ENCODE measurements around the gene PIEZO1. TPM values are rescaled to one million over a fixed set of nuclear protein-coding genes. Genes with fewer than 3 reads are reported as not detected.
A peak's percentile ranks its signal among the peaks of the same experiment; 100 is the strongest.

The PIEZO1 gene
- total and polyA plus RNA-seq, 2 donors (not counting 3 experiments of a cell fraction or from before 2014, with no cell fraction given): 298 to 322 TPM

DNA sequence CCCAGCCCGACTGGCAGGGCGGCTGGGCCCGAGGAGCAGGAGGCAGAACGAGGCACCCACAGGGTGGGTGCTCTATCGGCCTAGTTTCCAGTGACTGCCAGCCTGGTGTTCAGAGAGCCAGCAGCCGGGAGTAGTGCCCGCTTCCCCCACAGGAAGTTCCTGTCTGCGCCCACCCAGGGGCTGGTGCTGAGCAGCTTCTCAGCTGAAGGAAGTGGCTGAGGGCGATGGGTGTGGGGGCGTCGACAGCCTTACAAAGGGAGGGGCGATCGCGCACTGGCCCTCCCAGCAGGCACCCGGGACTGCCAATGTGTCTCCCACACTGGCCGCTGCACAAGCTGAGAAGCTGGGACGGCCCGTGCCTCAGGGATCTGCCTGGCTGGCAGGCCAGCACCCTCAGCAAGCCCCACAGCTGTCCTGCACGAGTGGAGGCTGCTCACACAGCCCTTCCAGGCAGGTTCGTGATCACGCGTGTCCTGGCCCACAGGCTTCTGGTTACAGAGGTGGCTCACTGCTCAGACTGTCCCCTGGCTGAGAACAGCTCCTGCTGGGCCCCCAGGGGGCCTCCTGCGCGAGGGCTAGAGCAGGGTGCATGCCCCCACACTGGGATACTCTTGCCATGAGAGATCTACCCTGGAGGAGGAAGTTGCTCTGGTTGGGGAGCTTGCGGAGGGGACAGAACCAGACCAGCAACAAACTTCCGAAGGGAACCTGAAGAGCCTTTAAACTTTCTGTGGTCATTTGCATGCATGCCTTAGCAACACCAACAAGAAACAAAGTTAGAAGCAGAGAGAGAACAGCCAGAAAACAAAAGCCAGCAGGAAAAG is 81.3 kb downstream of the PIEZO1 start:
- peaks cover 57% of the 10 kb centered on the region for H3K4me1 ChIP-seq (ENCODE audit: control insufficient read depth, extremely low read depth, insufficient read depth, low read length)
- dilution Hi-C loops (cut with MboI; ENCODE audit: extremely low pct_ligation_motif_present, low sequenced_read_pairs) (no loop called here), intact Hi-C loops (cut with micrococcal nuclease) (no loop called here)
- DNase-seq (ENCODE audit: low read depth, low spot score): peak; percentile 59
- TF ChIP-seq EZH2 (IDR thresholded peaks at IDR 0.05; ENCODE audit: borderline replicate concordance, low read depth, low read length, severe bottlenecking) (no peak), POLR2AphosphoS5 (IDR thresholded peaks at IDR 0.05; ENCODE audit: insufficient read depth, low read depth, low read length) (peak; percentile 63), GATA2 (IDR thresholded peaks at IDR 0.05; ENCODE audit: insufficient read depth, insufficient read length, low read depth, low read length) (no peak), MYC (IDR thresholded peaks at IDR 0.05; ENCODE audit: low read depth, low read length) (no peak), JUN (IDR thresholded peaks at IDR 0.05; ENCODE audit: borderline replicate concordance, insufficient read depth, insufficient read length, low read depth) (no peak), POLR2A (IDR thresholded peaks at IDR 0.05; ENCODE audit: low read depth, low read length) (peak; percentile 55), FOS (IDR thresholded peaks at IDR 0.05; ENCODE audit: borderline replicate concordance, insufficient read depth, low read length) (no peak)
- TF ChIP-seq, protein P1, sequence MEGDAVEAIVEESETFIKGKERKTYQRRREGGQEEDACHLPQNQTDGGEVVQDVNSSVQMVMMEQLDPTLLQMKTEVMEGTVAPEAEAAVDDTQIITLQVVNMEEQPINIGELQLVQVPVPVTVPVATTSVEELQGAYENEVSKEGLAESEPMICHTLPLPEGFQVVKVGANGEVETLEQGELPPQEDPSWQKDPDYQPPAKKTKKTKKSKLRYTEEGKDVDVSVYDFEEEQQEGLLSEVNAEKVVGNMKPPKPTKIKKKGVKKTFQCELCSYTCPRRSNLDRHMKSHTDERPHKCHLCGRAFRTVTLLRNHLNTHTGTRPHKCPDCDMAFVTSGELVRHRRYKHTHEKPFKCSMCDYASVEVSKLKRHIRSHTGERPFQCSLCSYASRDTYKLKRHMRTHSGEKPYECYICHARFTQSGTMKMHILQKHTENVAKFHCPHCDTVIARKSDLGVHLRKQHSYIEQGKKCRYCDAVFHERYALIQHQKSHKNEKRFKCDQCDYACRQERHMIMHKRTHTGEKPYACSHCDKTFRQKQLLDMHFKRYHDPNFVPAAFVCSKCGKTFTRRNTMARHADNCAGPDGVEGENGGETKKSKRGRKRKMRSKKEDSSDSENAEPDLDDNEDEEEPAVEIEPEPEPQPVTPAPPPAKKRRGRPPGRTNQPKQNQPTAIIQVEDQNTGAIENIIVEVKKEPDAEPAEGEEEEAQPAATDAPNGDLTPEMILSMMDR (IDR thresholded peaks at IDR 0.05; ENCODE audit: extremely low read depth in 1 of 2, insufficient read depth in 1 of 2, low read depth in 1 of 2, low read length in 2 of 2): no peak
- TF ChIP-seq, protein P2, sequence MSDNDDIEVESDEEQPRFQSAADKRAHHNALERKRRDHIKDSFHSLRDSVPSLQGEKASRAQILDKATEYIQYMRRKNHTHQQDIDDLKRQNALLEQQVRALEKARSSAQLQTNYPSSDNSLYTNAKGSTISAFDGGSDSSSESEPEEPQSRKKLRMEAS (IDR thresholded peaks at IDR 0.05; ENCODE audit: insufficient read depth, insufficient read length): no peak
- peak overlapping the region in 1 of 3 experiments; percentile 9 for H3K4me3 ChIP-seq (replicated peaks in 1 of 3; ENCODE audit: insufficient read depth in 1 of 3, low read depth in 1 of 3, low read length in 3 of 3)
- peaks cover 0 to 9% of the 10 kb centered on the region in 2 experiments for H3K36me3 ChIP-seq (ENCODE audit: control insufficient read depth in 2 of 2, extremely low read depth in 1 of 2, insufficient read depth in 2 of 2, low read length in 2 of 2)
- H4K20me1 ChIP-seq (replicated peaks; ENCODE audit: control insufficient read depth, extremely low read depth, insufficient read depth, low read length): no peaks in the 10 kb centered on the region
- no peaks in the 10 kb centered on the region for H3K9me1 ChIP-seq (replicated peaks; ENCODE audit: control insufficient read depth, extremely low read depth, insufficient read depth, low read length)
- peak overlapping the region; percentile 38 for H3K4me2 ChIP-seq (ENCODE audit: insufficient read depth, low read length)
- H3K9ac ChIP-seq (replicated peaks; ENCODE audit: extremely low read depth, insufficient read depth, low read length): peak overlapping the region; percentile 44
- peak overlapping the region; percentile 9 for H2AFZ ChIP-seq (ENCODE audit: low read depth, low read length)
- POLR2A ChIA-PET: interaction anchor here (1.1 kb wide), 1 partner anchor 40 kb away, joined by 4 read pairs; the partner anchor contains the start of gene MVD
- no peaks in the 10 kb centered on the region for H3K27me3 ChIP-seq (ENCODE audit: control insufficient read depth in 2 of 2, insufficient read depth in 2 of 2, low read length in 2 of 2)
- TSS peak; percentile 6 for BruUV-seq (replicated peaks)
- FAIRE-seq: peak; percentile 77
- H3K79me2 ChIP-seq (ENCODE audit: control insufficient read depth, insufficient read depth, low read length): peaks cover 60% of the 10 kb centered on the region
- CTCF ChIA-PET: interaction anchor here (1.0 to 4.3 kb wide), 3 partner anchors 16 to 39 kb away, joined by 3 to 25 read pairs (median 3); no protein-coding TSS in a partner anchor
- H3K27ac ChIP-seq (ENCODE audit: insufficient read depth, low read depth, low read length): peak overlapping the region; percentile 63
- no peaks in the 10 kb centered on the region for H3K9me3 ChIP-seq (replicated peaks; ENCODE audit: control insufficient read depth, insufficient read depth, low read length)
